HepG2 (cell line): ENCODE measurements around the gene FABP2. TPM values are rescaled to one million over a fixed set of nuclear protein-coding genes. Genes with fewer than 3 reads are reported as not detected.

Source experiments
- ATAC-seq: fragments of 200-7000 bp; cut with Tn5 transposase; 3 replicates; pipeline ENCODE4 v1.9.1; 2020; ENCODE audit warnings: mild to moderate bottlenecking, moderate library complexity
- BruUV-seq: library from RNA; stranded (reverse); fragments of 400-500 nt; replicated peaks from 2 replicates; lab custom pipeline; 2021; lab: Mats Ljungman, UMichigan
- CTCF ChIA-PET: fragments of 300-600 bp; formaldehyde crosslinking; extraction: SDS; loops from one replicate; lab custom pipeline; 2021; ENCODE audit warnings: low total read pairs, inconsistent platforms, low intra/inter-chr PET ratio; lab: Yijun Ruan, JAX
- POLR2A ChIA-PET: fragments of 350-600 bp; sonication (Branson Sonifier 250); formaldehyde crosslinking; loops from one replicate; lab custom pipeline; 2020; ENCODE audit warnings: antibody characterized with exemption, inconsistent platforms; lab: Yijun Ruan, JAX
- DNase-seq: peaks from one replicate; pipeline ENCODE4 v3.0.0-alpha.2; 2015; ENCODE audit warnings: low spot score
- FAIRE-seq: peaks from 3 replicates; lab custom pipeline; 2011; peaks lifted over from hg19 to GRCh38; lab: Jason Lieb, UNC
- H2AFZ ChIP-seq: one replicate; pipeline ENCODE4 v1.6.1; 2011; ENCODE audit warnings: low read length, inconsistent platforms
- H3K27ac ChIP-seq: fragments of 300-600 bp; 3 replicates; pipeline ENCODE4 v1.8.0; 2011; ENCODE audit warnings: mixed run types, mild to moderate bottlenecking, mixed read lengths, low read length, inconsistent platforms; ENCODE audit not compliant: insufficient read depth; ENCODE audit errors: extremely low read length
- H3K27me3 ChIP-seq, 2 experiments: fragments of 200-600 bp in 1 of 2; 2 replicates in 1 of 2; 3 replicates in 1 of 2; pipeline versions ENCODE4 v1.6.0 to v1.8.0; 2011; ENCODE audit warnings: low read length in 2 of 2, mild to moderate bottlenecking in 2 of 2, moderate library complexity in 2 of 2, inconsistent platforms in 1 of 2; ENCODE audit not compliant: insufficient read depth in 2 of 2, control insufficient read depth in 1 of 2
- H3K36me3 ChIP-seq, 2 experiments: fragments of 200-600 bp in 1 of 2; replicated peaks in 1 of 2; 2 replicates in 1 of 2; 3 replicates in 1 of 2; pipeline versions ENCODE4 v1.5.1 to v1.8.0; 2011; ENCODE audit warnings: low read length in 2 of 2, inconsistent platforms in 1 of 2; ENCODE audit not compliant: insufficient read depth in 2 of 2, control insufficient read depth in 1 of 2
- H3K4me1 ChIP-seq: 2 replicates; pipeline ENCODE4 v1.5.1; 2012; ENCODE audit warnings: low read length, inconsistent platforms; ENCODE audit not compliant: insufficient read depth
- H3K4me2 ChIP-seq: 2 replicates; pipeline ENCODE4 v1.6.0; 2011; ENCODE audit warnings: low read depth, low read length, inconsistent platforms
- H3K4me3 ChIP-seq, 3 experiments: fragments of 200-600 bp in 1 of 3; sonication (generic), shearing (Covaris generic) in 1 of 3; replicated peaks in 1 of 3; 2 replicates each; pipeline ENCODE4 v1.5.1; 2011 to 2016; ENCODE audit warnings: low read length in 3 of 3, inconsistent platforms in 2 of 3, low read depth in 2 of 3, mild to moderate bottlenecking in 2 of 3, control low read depth in 1 of 3, mixed read lengths in 1 of 3; ENCODE audit not compliant: insufficient read depth in 1 of 3
- H3K79me2 ChIP-seq: one replicate; pipeline ENCODE4 v1.6.1; 2011; ENCODE audit warnings: low read length, inconsistent platforms; ENCODE audit not compliant: insufficient read depth
- H3K9ac ChIP-seq: 2 replicates; pipeline ENCODE4 v1.6.0; 2011; ENCODE audit warnings: mild to moderate bottlenecking, low read depth, low read length, inconsistent platforms; ENCODE audit not compliant: insufficient read depth
- H3K9me3 ChIP-seq: 2 replicates; pipeline ENCODE4 v1.5.1; 2012; ENCODE audit warnings: mild to moderate bottlenecking, low read length
- H4K20me1 ChIP-seq: 2 replicates; pipeline ENCODE4 v1.6.0; 2011; ENCODE audit warnings: inconsistent platforms, mild to moderate bottlenecking, low read length, moderate library complexity; ENCODE audit not compliant: insufficient read depth
- ZNF296 ChIP-seq: sonication (generic); formaldehyde crosslinking; conservative IDR thresholded peaks from 2 replicates; pipeline ENCODE4 v1.5.0; 2020; ENCODE audit warnings: mild to moderate bottlenecking, missing genetic modification reagents
- ZSCAN21 ChIP-seq: sonication (generic); formaldehyde crosslinking; IDR thresholded peaks from 2 replicates; pipeline ENCODE4 v1.8.0; 2022; ENCODE audit warnings: mild to moderate bottlenecking, missing genetic modification reagents, moderate library complexity, borderline replicate concordance
- WGBS: methylation state at CpG from one replicate; pipeline ENCODE4 v1.1.6; 2017; ENCODE audit warnings: low lambda C conversion rate; 5-methylcytosine and 5-hydroxymethylcytosine counted together
- in situ Hi-C: cut with HindIII; loops from 2 replicates; pipeline ENCODE4 v1.10.0; 2017; ENCODE audit warnings: low pct_unique_long_range_greater_than_20kb; ENCODE audit not compliant: extremely low pct_ligation_motif_present
- intact Hi-C: fragments of 100-400 bp; cut with micrococcal nuclease; formaldehyde crosslinking; loops from one replicate; pipeline ENCODE4 v1.10.0; 2022; ENCODE audit not compliant: unreplicated experiment
- polyA plus RNA-seq, 8 experiments: library from polyadenylated mRNA; depleted of rRNA in 3 of 8; stranded (reverse) in 7 of 8; unstranded in 1 of 8; fragments of >200 nt; fragmentation: Illumina TruSeq in 4 of 8; extraction: Trizol in 4 of 8; gene quantifications; 2 replicates each; pipeline versions ENCODE4 v1.2.1 to v1.2.3, GENCODE V29; 2011 to 2016; ENCODE audit warnings: low read depth in 4 of 8, missing spikeins in 1 of 8, mixed read lengths in 1 of 8; ENCODE audit not compliant: insufficient read depth in 1 of 8
- total RNA-seq, 5 experiments: library from RNA; depleted of rRNA; stranded (reverse); fragments of >200 nt; fragmentation: Illumina TruSeq; extraction: Trizol; gene quantifications; 2 replicates each; pipeline ENCODE4 v1.2.3, GENCODE V29; 2016; ENCODE audit warnings: low read depth in 1 of 5
- TF ChIP-seq, protein P1 (sequence below): sonication (generic); formaldehyde crosslinking; IDR thresholded peaks from 2 replicates; pipeline ENCODE4 v1.5.0; 2020; ENCODE audit warnings: mild to moderate bottlenecking, missing genetic modification reagents
- TF ChIP-seq, protein P2 (sequence below): sonication (generic); formaldehyde crosslinking; IDR thresholded peaks from 2 replicates; pipeline ENCODE4 v1.8.0; 2022; ENCODE audit warnings: mild to moderate bottlenecking, missing genetic modification reagents, borderline replicate concordance
- TF ChIP-seq, protein P3 (sequence below): sonication (generic); formaldehyde crosslinking; IDR thresholded peaks from 2 replicates; pipeline ENCODE4 v1.5.1; 2020; ENCODE audit warnings: mild to moderate bottlenecking, missing genetic modification reagents, borderline replicate concordance

FABP2 gene
- total and polyA plus RNA-seq, 2 of the 13 experiments (the other 11 are each of a cell fraction or from before 2014, with no cell fraction given) = 0.78 to 1.2 TPM

DNA sequence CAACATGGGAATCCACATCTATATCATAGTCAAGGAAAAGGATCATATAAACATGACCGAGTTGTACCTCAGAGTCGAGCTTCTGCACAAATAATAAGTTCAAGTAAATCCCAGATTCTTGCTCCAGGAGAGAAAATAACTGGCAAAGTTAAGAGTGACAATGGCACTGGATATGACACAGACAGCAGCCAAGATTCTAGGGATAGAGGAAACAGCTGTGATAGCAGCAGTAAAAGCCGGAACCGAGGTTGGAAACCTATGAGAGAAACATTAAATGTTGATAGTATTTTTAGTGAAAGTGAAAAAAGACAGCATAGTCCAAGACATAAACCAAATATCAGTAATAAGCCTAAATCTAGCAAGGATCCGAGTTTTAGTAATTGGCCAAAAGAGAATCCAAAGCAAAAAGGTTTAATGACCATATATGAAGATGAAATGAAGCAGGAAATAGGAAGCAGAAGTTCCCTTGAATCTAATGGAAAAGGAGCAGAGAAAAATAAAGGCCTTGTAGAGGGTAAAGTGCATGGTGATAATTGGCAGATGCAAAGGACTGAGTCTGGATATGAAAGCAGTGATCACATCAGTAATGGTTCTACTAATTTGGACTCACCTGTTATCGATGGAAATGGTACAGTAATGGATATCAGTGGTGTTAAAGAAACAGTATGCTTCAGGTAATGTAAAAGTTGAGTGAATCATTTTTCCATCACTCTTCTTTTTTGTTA is 50.4 kb downstream of the FABP2 start:
- 98% methylated on average over 6 of the region's 6 CpGs for WGBS
- no peaks in the 10 kb centered on the region for H3K27me3 ChIP-seq
- no peaks in the 10 kb centered on the region for H3K9me3 ChIP-seq
- H3K4me2 ChIP-seq = no peak overlapping the region
- H4K20me1 ChIP-seq = no peaks in the 10 kb centered on the region
- POLR2A ChIA-PET = no interaction called here
- no TSS peak for BruUV-seq
- intact Hi-C loops = no loop called here
- no peak overlapping the region for H3K9ac ChIP-seq
- no peak overlapping the region for H3K27ac ChIP-seq
- no peak for ATAC-seq
- no peak for TF ChIP-seq ZNF296 (CRISPR knock-in tag)
- TF ChIP-seq, protein P1, sequence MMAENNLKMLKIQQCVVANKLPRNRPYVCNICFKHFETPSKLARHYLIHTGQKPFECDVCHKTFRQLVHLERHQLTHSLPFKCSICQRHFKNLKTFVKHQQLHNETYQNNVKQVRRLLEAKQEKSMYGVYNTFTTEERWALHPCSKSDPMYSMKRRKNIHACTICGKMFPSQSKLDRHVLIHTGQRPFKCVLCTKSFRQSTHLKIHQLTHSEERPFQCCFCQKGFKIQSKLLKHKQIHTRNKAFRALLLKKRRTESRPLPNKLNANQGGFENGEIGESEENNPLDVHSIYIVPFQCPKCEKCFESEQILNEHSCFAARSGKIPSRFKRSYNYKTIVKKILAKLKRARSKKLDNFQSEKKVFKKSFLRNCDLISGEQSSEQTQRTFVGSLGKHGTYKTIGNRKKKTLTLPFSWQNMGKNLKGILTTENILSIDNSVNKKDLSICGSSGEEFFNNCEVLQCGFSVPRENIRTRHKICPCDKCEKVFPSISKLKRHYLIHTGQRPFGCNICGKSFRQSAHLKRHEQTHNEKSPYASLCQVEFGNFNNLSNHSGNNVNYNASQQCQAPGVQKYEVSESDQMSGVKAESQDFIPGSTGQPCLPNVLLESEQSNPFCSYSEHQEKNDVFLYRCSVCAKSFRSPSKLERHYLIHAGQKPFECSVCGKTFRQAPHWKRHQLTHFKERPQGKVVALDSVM = no peak
- TF ChIP-seq, protein P2, sequence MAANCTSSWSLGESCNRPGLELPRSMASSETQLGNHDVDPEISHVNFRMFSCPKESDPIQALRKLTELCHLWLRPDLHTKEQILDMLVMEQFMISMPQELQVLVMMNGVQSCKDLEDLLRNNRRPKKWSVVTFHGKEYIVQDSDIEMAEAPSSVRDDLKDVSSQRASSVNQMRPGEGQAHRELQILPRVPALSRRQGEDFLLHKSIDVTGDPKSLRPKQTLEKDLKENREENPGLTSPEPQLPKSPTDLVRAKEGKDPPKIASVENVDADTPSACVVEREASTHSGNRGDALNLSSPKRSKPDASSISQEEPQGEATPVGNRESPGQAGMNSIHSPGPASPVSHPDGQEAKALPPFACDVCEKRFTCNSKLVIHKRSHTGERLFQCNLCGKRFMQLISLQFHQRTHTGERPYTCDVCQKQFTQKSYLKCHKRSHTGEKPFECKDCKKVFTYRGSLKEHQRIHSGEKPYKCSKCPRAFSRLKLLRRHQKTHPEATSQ (CRISPR knock-in tag) = no peak
- TF ChIP-seq, protein P3, sequence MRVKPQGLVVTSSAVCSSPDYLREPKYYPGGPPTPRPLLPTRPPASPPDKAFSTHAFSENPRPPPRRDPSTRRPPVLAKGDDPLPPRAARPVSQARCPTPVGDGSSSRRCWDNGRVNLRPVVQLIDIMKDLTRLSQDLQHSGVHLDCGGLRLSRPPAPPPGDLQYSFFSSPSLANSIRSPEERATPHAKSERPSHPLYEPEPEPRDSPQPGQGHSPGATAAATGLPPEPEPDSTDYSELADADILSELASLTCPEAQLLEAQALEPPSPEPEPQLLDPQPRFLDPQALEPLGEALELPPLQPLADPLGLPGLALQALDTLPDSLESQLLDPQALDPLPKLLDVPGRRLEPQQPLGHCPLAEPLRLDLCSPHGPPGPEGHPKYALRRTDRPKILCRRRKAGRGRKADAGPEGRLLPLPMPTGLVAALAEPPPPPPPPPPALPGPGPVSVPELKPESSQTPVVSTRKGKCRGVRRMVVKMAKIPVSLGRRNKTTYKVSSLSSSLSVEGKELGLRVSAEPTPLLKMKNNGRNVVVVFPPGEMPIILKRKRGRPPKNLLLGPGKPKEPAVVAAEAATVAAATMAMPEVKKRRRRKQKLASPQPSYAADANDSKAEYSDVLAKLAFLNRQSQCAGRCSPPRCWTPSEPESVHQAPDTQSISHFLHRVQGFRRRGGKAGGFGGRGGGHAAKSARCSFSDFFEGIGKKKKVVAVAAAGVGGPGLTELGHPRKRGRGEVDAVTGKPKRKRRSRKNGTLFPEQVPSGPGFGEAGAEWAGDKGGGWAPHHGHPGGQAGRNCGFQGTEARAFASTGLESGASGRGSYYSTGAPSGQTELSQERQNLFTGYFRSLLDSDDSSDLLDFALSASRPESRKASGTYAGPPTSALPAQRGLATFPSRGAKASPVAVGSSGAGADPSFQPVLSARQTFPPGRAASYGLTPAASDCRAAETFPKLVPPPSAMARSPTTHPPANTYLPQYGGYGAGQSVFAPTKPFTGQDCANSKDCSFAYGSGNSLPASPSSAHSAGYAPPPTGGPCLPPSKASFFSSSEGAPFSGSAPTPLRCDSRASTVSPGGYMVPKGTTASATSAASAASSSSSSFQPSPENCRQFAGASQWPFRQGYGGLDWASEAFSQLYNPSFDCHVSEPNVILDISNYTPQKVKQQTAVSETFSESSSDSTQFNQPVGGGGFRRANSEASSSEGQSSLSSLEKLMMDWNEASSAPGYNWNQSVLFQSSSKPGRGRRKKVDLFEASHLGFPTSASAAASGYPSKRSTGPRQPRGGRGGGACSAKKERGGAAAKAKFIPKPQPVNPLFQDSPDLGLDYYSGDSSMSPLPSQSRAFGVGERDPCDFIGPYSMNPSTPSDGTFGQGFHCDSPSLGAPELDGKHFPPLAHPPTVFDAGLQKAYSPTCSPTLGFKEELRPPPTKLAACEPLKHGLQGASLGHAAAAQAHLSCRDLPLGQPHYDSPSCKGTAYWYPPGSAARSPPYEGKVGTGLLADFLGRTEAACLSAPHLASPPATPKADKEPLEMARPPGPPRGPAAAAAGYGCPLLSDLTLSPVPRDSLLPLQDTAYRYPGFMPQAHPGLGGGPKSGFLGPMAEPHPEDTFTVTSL = no peak
- TF ChIP-seq ZSCAN21 (CRISPR knock-in tag) = no peak
- TF ChIP-seq, all 625 proteins: peak for 0
- CTCF ChIA-PET = no interaction called here
- DNase-seq (no peak), FAIRE-seq (no peak)
- Histone ChIP-seq H3K4me3 (no peak overlapping the region), H3K36me3 (peaks cover 3 to 13% of the 10 kb centered on the region in 2 experiments; a peak in 4 of 5 replicates), H3K79me2 (no peaks in the 10 kb centered on the region), H2AFZ (no peak overlapping the region), H3K4me1 (no peaks in the 10 kb centered on the region)
- in situ Hi-C loops = no loop called here
